SU-DHL-6 (cell line): ENCODE data around the gene PFKFB2.

Experiments used
- H2AFZ ChIP-seq: fragments of 200-600 bp; sonication (generic); 2 replicates; pipeline ENCODE4 v1.6.1; 2014; ENCODE audit warnings: low read depth, mild to moderate bottlenecking, moderate library complexity, mixed read lengths, antibody characterized with exemption, low read length; ENCODE audit not compliant: severe bottlenecking
- H3F3A ChIP-seq: fragments of 200-600 bp; shearing (Covaris generic); 2 replicates; pipeline ENCODE4 v1.6.0; 2016; ENCODE audit warnings: antibody characterized with exemption, mild to moderate bottlenecking; ENCODE audit not compliant: insufficient read depth
- H3K27ac ChIP-seq: fragments of 200-600 bp; sonication (generic); 2 replicates; pipeline ENCODE4 v1.5.1; 2016; ENCODE audit warnings: low read depth, mild to moderate bottlenecking, low read length, moderate library complexity, mixed read lengths
- H3K27me3 ChIP-seq: fragments of 200-600 bp; sonication (generic), shearing (Covaris generic); 2 replicates; pipeline ENCODE4 v1.6.0; 2014; ENCODE audit warnings: mild to moderate bottlenecking, low read length
- H3K36me3 ChIP-seq: fragments of 200-600 bp; sonication (generic); 2 replicates; pipeline ENCODE4 v1.6.1; 2014; ENCODE audit warnings: mild to moderate bottlenecking, low read length, mixed read lengths
- H3K4me2 ChIP-seq: fragments of 300-600, 200-600 bp; shearing (Covaris generic), sonication (generic); 2 replicates; pipeline ENCODE4 v1.6.0; 2014; ENCODE audit warnings: low read length, low read depth, mild to moderate bottlenecking; ENCODE audit not compliant: poor library complexity, severe bottlenecking
- H3K4me3 ChIP-seq: fragments of 200-600 bp; sonication (generic); 2 replicates; pipeline ENCODE4 v1.5.1; 2014; ENCODE audit warnings: antibody characterized with exemption, low read length, mild to moderate bottlenecking, mixed read lengths; ENCODE audit not compliant: insufficient read depth, poor library complexity, severe bottlenecking
- H3K79me2 ChIP-seq: fragments of 200-600 bp; sonication (generic); 2 replicates; pipeline ENCODE4 v1.6.1; 2014; ENCODE audit warnings: mild to moderate bottlenecking, low read length, moderate library complexity; ENCODE audit not compliant: insufficient read depth
- H3K9ac ChIP-seq: fragments of 200-600 bp; sonication (generic); 2 replicates; pipeline ENCODE4 v1.7.0; 2014; ENCODE audit warnings: mild to moderate bottlenecking, low read length
- H3K9me2 ChIP-seq: fragments of 200-600 bp; sonication (generic); replicated peaks from 2 replicates; pipeline ENCODE4 v1.6.1; 2014; ENCODE audit warnings: low read length; ENCODE audit not compliant: insufficient read depth
- H3K9me3 ChIP-seq: fragments of 200-600 bp; sonication (generic); 2 replicates; pipeline ENCODE4 v1.6.1; 2014; ENCODE audit warnings: low read length, mixed read lengths; ENCODE audit not compliant: insufficient read depth
- H4K20me1 ChIP-seq: fragments of 200-600 bp; sonication (generic); 2 replicates; pipeline ENCODE4 v1.6.1; 2014; ENCODE audit warnings: low read depth, mild to moderate bottlenecking, antibody characterized with exemption, low read length, moderate library complexity, mixed read lengths
- EZH2phosphoT487 ChIP-seq: fragments of 200-600 bp; sonication (generic), shearing (Covaris generic); conservative IDR thresholded peaks from 2 replicates; pipeline ENCODE4 v1.6.1; 2018; ENCODE audit warnings: mild to moderate bottlenecking, antibody characterized with exemption, low read length, moderate library complexity, mixed read lengths
- TF ChIP-seq, protein P1 (sequence below): fragments of 200-600 bp; sonication (generic); IDR thresholded peaks from one replicate; pipeline ENCODE4 v1.5.1; 2017; ENCODE audit warnings: antibody characterized with exemption, mild to moderate bottlenecking, low read length, moderate library complexity; ENCODE audit not compliant: insufficient read depth, poor library complexity, severe bottlenecking

PFKFB2 gene

DNA sequence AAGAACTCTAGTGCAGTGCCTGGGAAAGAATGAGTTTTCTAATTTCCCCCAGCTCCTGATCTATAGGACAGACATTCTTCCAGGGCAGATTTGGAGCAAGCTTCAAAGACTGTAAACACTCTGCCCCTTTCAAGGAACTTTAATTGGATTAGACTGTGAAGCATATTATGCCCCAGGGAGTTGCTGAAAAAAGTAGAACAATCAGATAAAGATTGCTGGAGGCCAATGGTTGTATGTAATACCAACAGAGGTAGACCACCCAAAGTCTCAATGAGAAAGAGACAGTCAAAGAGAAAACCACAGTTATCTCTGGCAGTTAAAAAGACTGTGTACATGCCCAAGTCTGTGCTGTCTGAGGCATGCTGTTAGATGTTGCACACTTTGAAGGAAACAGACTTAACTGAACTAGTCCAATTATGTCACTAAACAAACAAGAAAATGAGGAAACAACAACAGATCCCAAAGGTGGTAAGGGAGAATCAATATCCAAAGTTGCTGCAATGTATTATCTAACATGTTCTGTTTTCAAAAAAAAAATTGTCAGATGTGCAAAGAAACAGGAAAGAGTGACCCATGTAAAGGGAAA, 75.4 kb downstream of the PFKFB2 start:
- H3K9me3 ChIP-seq, result peaks cover 5% of the 10 kb centered on the region; the same call in 1 of the 2 replicates
- H4K20me1 ChIP-seq, result no peaks in the 10 kb centered on the region
- no peak overlapping the region for H3K4me2 ChIP-seq
- H2AFZ ChIP-seq, result no peak overlapping the region
- H3K79me2 ChIP-seq, result no peaks in the 10 kb centered on the region
- no peaks in the 10 kb centered on the region for H3K9me2 ChIP-seq
- no peaks in the 10 kb centered on the region for H3K27me3 ChIP-seq
- no peaks in the 10 kb centered on the region for H3F3A ChIP-seq
- no peak overlapping the region for H3K4me3 ChIP-seq
- no peak overlapping the region for H3K9ac ChIP-seq
- no peaks in the 10 kb centered on the region for H3K36me3 ChIP-seq
- H3K27ac ChIP-seq, result no peak overlapping the region
- TF ChIP-seq, protein P1, sequence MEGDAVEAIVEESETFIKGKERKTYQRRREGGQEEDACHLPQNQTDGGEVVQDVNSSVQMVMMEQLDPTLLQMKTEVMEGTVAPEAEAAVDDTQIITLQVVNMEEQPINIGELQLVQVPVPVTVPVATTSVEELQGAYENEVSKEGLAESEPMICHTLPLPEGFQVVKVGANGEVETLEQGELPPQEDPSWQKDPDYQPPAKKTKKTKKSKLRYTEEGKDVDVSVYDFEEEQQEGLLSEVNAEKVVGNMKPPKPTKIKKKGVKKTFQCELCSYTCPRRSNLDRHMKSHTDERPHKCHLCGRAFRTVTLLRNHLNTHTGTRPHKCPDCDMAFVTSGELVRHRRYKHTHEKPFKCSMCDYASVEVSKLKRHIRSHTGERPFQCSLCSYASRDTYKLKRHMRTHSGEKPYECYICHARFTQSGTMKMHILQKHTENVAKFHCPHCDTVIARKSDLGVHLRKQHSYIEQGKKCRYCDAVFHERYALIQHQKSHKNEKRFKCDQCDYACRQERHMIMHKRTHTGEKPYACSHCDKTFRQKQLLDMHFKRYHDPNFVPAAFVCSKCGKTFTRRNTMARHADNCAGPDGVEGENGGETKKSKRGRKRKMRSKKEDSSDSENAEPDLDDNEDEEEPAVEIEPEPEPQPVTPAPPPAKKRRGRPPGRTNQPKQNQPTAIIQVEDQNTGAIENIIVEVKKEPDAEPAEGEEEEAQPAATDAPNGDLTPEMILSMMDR, result no peak
- TF ChIP-seq EZH2phosphoT487, result no peak

DNA sequence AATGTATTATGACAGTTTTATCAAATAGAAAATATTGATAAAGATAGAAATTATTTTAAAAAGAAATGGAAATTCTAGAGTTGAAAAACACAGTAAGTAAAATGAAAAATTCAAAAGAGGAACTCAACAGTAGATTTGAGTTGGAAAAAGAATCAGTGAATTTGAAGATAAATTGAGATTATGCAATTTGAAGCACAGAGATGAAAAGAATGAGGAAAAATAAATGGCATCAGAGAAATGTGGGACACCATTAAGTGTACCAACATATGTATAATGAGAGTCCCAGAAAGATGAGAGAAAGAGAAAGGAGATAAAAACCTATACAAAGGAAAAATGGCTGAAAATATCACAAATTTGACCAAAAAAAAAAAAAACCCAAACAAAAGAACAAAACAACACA, 76.0 kb downstream of the PFKFB2 start:
- no peaks in the 10 kb centered on the region for H3K9me2 ChIP-seq
- H3K9ac ChIP-seq, result no peak overlapping the region
- H3K79me2 ChIP-seq, result no peaks in the 10 kb centered on the region
- H4K20me1 ChIP-seq, result no peaks in the 10 kb centered on the region
- TF ChIP-seq, protein P1, result no peak
- TF ChIP-seq EZH2phosphoT487, result no peak
- H3K36me3 ChIP-seq, result no peaks in the 10 kb centered on the region
- H3K27me3 ChIP-seq, result no peaks in the 10 kb centered on the region
- peaks cover 5% of the 10 kb centered on the region; the same call in 1 of the 2 replicates for H3K9me3 ChIP-seq
- H3F3A ChIP-seq, result no peaks in the 10 kb centered on the region
- H3K4me3 ChIP-seq, result no peak overlapping the region
- no peak overlapping the region for H2AFZ ChIP-seq
- no peak overlapping the region for H3K27ac ChIP-seq
- H3K4me2 ChIP-seq, result no peak overlapping the region
